NT2/D1 (cell line): ENCODE measurements around the gene SRGAP3.

Source experiments
- YY1 ChIP-seq: IDR thresholded peaks from 2 replicates; pipeline ENCODE4 v1.6.1; 2011; ENCODE audit not compliant: insufficient read length, insufficient read depth
- ZNF274 ChIP-seq: IDR thresholded peaks from 2 replicates; pipeline ENCODE4 v1.6.1; 2011; ENCODE audit warnings: mild to moderate bottlenecking, low read depth, low read length

- TF ChIP-seq YY1 (no peak), ZNF274 (no peak)
These were observed 32.7 kb downstream of the SRGAP3 start for GRCh38 chr3:9216736-9217135.
